ENCODE data around the gene PRDM5. TPM values are rescaled to one million over a fixed set of nuclear protein-coding genes. Genes with fewer than 3 reads are reported as not detected.

The PRDM5 gene
- total RNA-seq, 2 experiments from 2014 or later: 0.14 to 0.22 TPM

- no peak for ATAC-seq (ENCODE audit: poor library complexity)
- Histone ChIP-seq H3K4me1 (ENCODE audit: insufficient read depth, low read length) (no peaks in the 10 kb centered on the region), H3K9me3 (ENCODE audit: control insufficient read depth in 1 of 2, insufficient read depth in 1 of 2, low read length in 2 of 2) (no peaks in the 10 kb centered on the region), H3K4me3 (ENCODE audit: low read length) (no peak overlapping the region), H3K36me3 (ENCODE audit: insufficient read depth, low read length) (no peaks in the 10 kb centered on the region), H3K27me3 (ENCODE audit: control insufficient read depth in 1 of 2, insufficient read depth in 2 of 2, low read length in 2 of 2) (no peaks in the 10 kb centered on the region), H3K27ac (ENCODE audit: low read depth in 1 of 2, low read length in 2 of 2) (no peak overlapping the region)
- Mint-ChIP-seq H3K4me1 (ENCODE audit: low read depth) (no peaks in the 10 kb centered on the region), H3K27ac (no peak overlapping the region), H3K27me3 (peaks cover 20% of the 10 kb centered on the region), H3K9me3 (peaks cover 3% of the 10 kb centered on the region), H3K4me3 (no peak overlapping the region), H3K36me3 (ENCODE audit: low read depth) (no peaks in the 10 kb centered on the region)
- TF ChIP-seq CTCF (IDR thresholded peaks at IDR 0.05): no peak
- intact Hi-C loops (cut with DNase I, micrococcal nuclease): no loop called here
- ChIA-PET POLR2A (no interaction called here), CTCF (no interaction called here)
- DNase-seq: no peak
These were observed 238.5 kb downstream of the PRDM5 start for GRCh38 chr4:120683897-120684540.

- ChIA-PET CTCF (no interaction called here), POLR2A (no interaction called here)
- no peak overlapping the region for H3K27ac Mint-ChIP-seq
- no peak for TF ChIP-seq CTCF (IDR thresholded peaks at IDR 0.05)
- no peaks in the 10 kb centered on the region for H3K27me3 ChIP-seq (ENCODE audit: control insufficient read depth in 1 of 2, insufficient read depth in 2 of 2, low read length in 2 of 2)
- H3K27me3 Mint-ChIP-seq: peaks cover 19% of the 10 kb centered on the region
- H3K4me1 ChIP-seq (ENCODE audit: insufficient read depth, low read length): no peaks in the 10 kb centered on the region
- no peak overlapping the region for H3K27ac ChIP-seq (ENCODE audit: low read depth in 1 of 2, low read length in 2 of 2)
- no peak for DNase-seq
- H3K9me3 ChIP-seq (ENCODE audit: control insufficient read depth in 1 of 2, insufficient read depth in 1 of 2, low read length in 2 of 2): no peaks in the 10 kb centered on the region
- H3K9me3 Mint-ChIP-seq: peaks cover 5% of the 10 kb centered on the region
- ATAC-seq (ENCODE audit: poor library complexity): no peak
- no peaks in the 10 kb centered on the region for H3K36me3 Mint-ChIP-seq (ENCODE audit: low read depth)
- intact Hi-C loops (cut with DNase I, micrococcal nuclease): no loop called here
- no peak overlapping the region for H3K4me3 Mint-ChIP-seq
- no peaks in the 10 kb centered on the region for H3K36me3 ChIP-seq (ENCODE audit: insufficient read depth, low read length)
- H3K4me1 Mint-ChIP-seq (ENCODE audit: low read depth): no peaks in the 10 kb centered on the region
- no peak overlapping the region for H3K4me3 ChIP-seq (ENCODE audit: low read length)
These were observed 239.5 kb downstream of the PRDM5 start for GRCh38 chr4:120682981-120683380.

- DNase-seq (no peak), ATAC-seq (ENCODE audit: poor library complexity) (no peak)
- no peak for TF ChIP-seq CTCF (IDR thresholded peaks at IDR 0.05)
- H3K27ac Mint-ChIP-seq: no peak overlapping the region
- no peaks in the 10 kb centered on the region for H3K4me1 ChIP-seq (ENCODE audit: insufficient read depth, low read length)
- H3K36me3 ChIP-seq (ENCODE audit: insufficient read depth, low read length): no peaks in the 10 kb centered on the region
- ChIA-PET POLR2A (no interaction called here), CTCF (no interaction called here)
- H3K4me1 Mint-ChIP-seq (ENCODE audit: low read depth): no peaks in the 10 kb centered on the region
- no peaks in the 10 kb centered on the region for H3K9me3 ChIP-seq (ENCODE audit: control insufficient read depth in 1 of 2, insufficient read depth in 1 of 2, low read length in 2 of 2)
- H3K27me3 ChIP-seq (ENCODE audit: control insufficient read depth in 1 of 2, insufficient read depth in 2 of 2, low read length in 2 of 2): no peaks in the 10 kb centered on the region
- H3K27me3 Mint-ChIP-seq: peaks cover 24% of the 10 kb centered on the region
- intact Hi-C loops (cut with DNase I, micrococcal nuclease): no loop called here
- H3K4me3 Mint-ChIP-seq: no peak overlapping the region
- no peaks in the 10 kb centered on the region for H3K36me3 Mint-ChIP-seq (ENCODE audit: low read depth)
- no peak overlapping the region for H3K4me3 ChIP-seq (ENCODE audit: low read length)
- H3K27ac ChIP-seq (ENCODE audit: low read depth in 1 of 2, low read length in 2 of 2): no peak overlapping the region
- H3K9me3 Mint-ChIP-seq: peaks cover 5% of the 10 kb centered on the region
These were observed 241.8 kb downstream of the PRDM5 start for GRCh38 chr4:120680647-120681228.

All from CD4-positive, alpha-beta T cell (primary cell).